B cell (primary cell): ENCODE data around the gene SERGEF. TPM values are rescaled to one million over a fixed set of nuclear protein-coding genes. Genes with fewer than 3 reads are reported as not detected.

Experiments
- ATAC-seq: fragments of 200-7000 bp; cut with Tn5 transposase; one replicate; pipeline ENCODE4 v1.10.0; 2021; ENCODE audit warnings: low read depth, mild to moderate bottlenecking, moderate number of reproducible peaks, moderate library complexity
- CTCF ChIA-PET: fragments of 350-600 bp; sonication (Branson Sonifier 250); formaldehyde crosslinking; loops from one replicate; lab custom pipeline; 2021; ENCODE audit warnings: antibody characterized with exemption, inconsistent platforms; lab: Charles Lee
- POLR2A ChIA-PET: fragments of 350-600 bp; sonication (Branson Sonifier 250); formaldehyde crosslinking; loops from one replicate; lab custom pipeline; 2021; ENCODE audit warnings: antibody characterized with exemption; lab: Charles Lee
- DNase-seq: peaks from one replicate; pipeline ENCODE4 v3.0.0; 2013
- H2AFZ ChIP-seq: 2 replicates; pipeline ENCODE4 v1.6.1; 2012; ENCODE audit warnings: mild to moderate bottlenecking, low read depth, low read length; ENCODE audit not compliant: insufficient read depth, poor library complexity, severe bottlenecking
- H3K27ac ChIP-seq, 2 donors: 1 replicate in 1 of 2; 2 replicates in 1 of 2; pipeline ENCODE4 v1.5.1; 2012 to 2013; ENCODE audit warnings: low read length in 2 of 2, mild to moderate bottlenecking in 2 of 2, moderate library complexity in 1 of 2
- H3K27me3 ChIP-seq, 4 experiments: fragments of 200-600 bp in 1 of 4; sonication (generic) in 1 of 4; replicated peaks in 1 of 4; 1 replicate in 2 of 4; 2 replicates in 2 of 4; pipeline versions ENCODE4 v1.6.1 to v1.7.0; 2013 to 2016; ENCODE audit warnings: low read length in 3 of 4, mild to moderate bottlenecking in 2 of 4, mixed read lengths in 1 of 4, moderate library complexity in 1 of 4; ENCODE audit not compliant: insufficient read depth in 4 of 4, control insufficient read depth in 3 of 4; ENCODE audit errors: control extremely low read depth in 1 of 4
- H3K36me3 ChIP-seq, 2 experiments: replicated peaks in 1 of 2; 1 replicate in 1 of 2; 2 replicates in 1 of 2; pipeline versions ENCODE4 v1.6.1 to v1.7.1; 2013; ENCODE audit warnings: low read length in 1 of 2; ENCODE audit not compliant: insufficient read depth in 2 of 2, control insufficient read depth in 1 of 2; ENCODE audit errors: control extremely low read depth in 1 of 2, extremely low read depth in 1 of 2
- H3K4me1 ChIP-seq, 2 donors: fragments of 200-600 bp in 1 of 2; sonication (generic) in 1 of 2; 1 replicate in 1 of 2; 2 replicates in 1 of 2; pipeline versions ENCODE4 v1.5.1 to v1.6.1; 2013 to 2017; ENCODE audit warnings: low read length in 2 of 2; ENCODE audit not compliant: control insufficient read depth in 2 of 2, insufficient read depth in 2 of 2
- H3K4me2 ChIP-seq: replicated peaks from 2 replicates; pipeline ENCODE3; 2012; ENCODE audit warnings: mild to moderate bottlenecking, low read depth, low read length; ENCODE audit not compliant: poor library complexity, severe bottlenecking
- H3K4me3 ChIP-seq, 5 experiments: fragments of 200-600 bp in 1 of 5; sonication (generic) in 1 of 5; 1 replicate in 3 of 5; 2 replicates in 2 of 5; pipeline versions ENCODE4 v1.5.1 to v1.7.0; 2011 to 2016; ENCODE audit warnings: low read length in 4 of 5, mild to moderate bottlenecking in 4 of 5, low read depth in 2 of 5, control low read depth in 1 of 5, moderate library complexity in 1 of 5; ENCODE audit not compliant: insufficient read depth in 1 of 5; ENCODE audit errors: control extremely low read depth in 1 of 5, extremely low read depth in 1 of 5
- H3K79me2 ChIP-seq: fragments of 200-600 bp; sonication (generic); one replicate; pipeline ENCODE4 v1.6.0; 2016; ENCODE audit warnings: low read length; ENCODE audit not compliant: control insufficient read depth, insufficient read depth
- H3K9ac ChIP-seq: fragments of 200-600 bp; sonication (generic); 2 replicates; pipeline ENCODE4 v1.6.1; 2017; ENCODE audit warnings: mild to moderate bottlenecking, low read length, moderate library complexity
- H3K9me3 ChIP-seq, 3 donors: one replicate each; pipeline versions ENCODE4 v1.6.1 to v1.7.1; 2013; ENCODE audit warnings: low read length in 2 of 3; ENCODE audit not compliant: control insufficient read depth in 2 of 3, insufficient read depth in 1 of 3; ENCODE audit errors: control extremely low read depth in 1 of 3
- H4K20me1 ChIP-seq: 2 replicates; pipeline ENCODE4 v1.6.0; 2012; ENCODE audit warnings: mild to moderate bottlenecking, low read length; ENCODE audit not compliant: insufficient read depth, control insufficient read depth, poor library complexity, severe bottlenecking
- H3K27ac Mint-ChIP-seq: one replicate; pipeline ENCODE4 v1.8.0; 2021; ENCODE audit warnings: mixed read lengths
- H3K27me3 Mint-ChIP-seq: one replicate; pipeline ENCODE4 v1.8.0; 2021; ENCODE audit warnings: mixed read lengths
- H3K4me1 Mint-ChIP-seq: one replicate; pipeline ENCODE4 v1.8.0; 2021; ENCODE audit warnings: mixed read lengths
- H3K4me3 Mint-ChIP-seq: one replicate; pipeline ENCODE4 v1.8.0; 2021; ENCODE audit warnings: mixed read lengths
- H3K9me3 Mint-ChIP-seq: one replicate; pipeline ENCODE4 v1.8.0; 2022; ENCODE audit warnings: mixed read lengths; ENCODE audit not compliant: insufficient read depth
- CTCF ChIP-seq: fragments of 200-600 bp; IDR thresholded peaks from one replicate; pipeline ENCODE4 v1.8.0; 2022; ENCODE audit warnings: antibody characterized with exemption, mild to moderate bottlenecking
- EZH2 ChIP-seq: IDR thresholded peaks from 2 replicates; pipeline ENCODE4 v1.6.1; 2012; ENCODE audit warnings: borderline replicate concordance, low read depth, mild to moderate bottlenecking, moderate library complexity, low read length; ENCODE audit not compliant: insufficient read depth, poor library complexity, severe bottlenecking
- WGBS: methylation state at CpG from one replicate; pipeline ENCODE4 v1.1.5; 2013; ENCODE audit warnings: missing lambda C conversion rate; ENCODE audit not compliant: insufficient coverage; 5-methylcytosine and 5-hydroxymethylcytosine counted together
- intact Hi-C: fragments of 100-400 bp; cut with micrococcal nuclease; formaldehyde crosslinking; loops from one replicate; pipeline ENCODE4 v1.10.0; 2022
- polyA plus RNA-seq: library from polyadenylated mRNA; depleted of rRNA; stranded (reverse); fragments of >200 nt; gene quantifications from 2 replicates; pipeline ENCODE4 v1.2.3, GENCODE V29; 2012
- total RNA-seq, 2 donors: library from RNA; stranded (reverse); fragments of 120-200 nt in 1 of 2; gene quantifications; 1 replicate in 1 of 2; 2 replicates in 1 of 2; pipeline versions ENCODE4 v1.2.3 to v1.2.4, GENCODE V29; 2013 to 2022

Gene SERGEF
- total and polyA plus RNA-seq, 2 donors (not counting 1 experiment from before 2014, with no cell fraction given): 24.2 to 54.3 TPM

DNA sequence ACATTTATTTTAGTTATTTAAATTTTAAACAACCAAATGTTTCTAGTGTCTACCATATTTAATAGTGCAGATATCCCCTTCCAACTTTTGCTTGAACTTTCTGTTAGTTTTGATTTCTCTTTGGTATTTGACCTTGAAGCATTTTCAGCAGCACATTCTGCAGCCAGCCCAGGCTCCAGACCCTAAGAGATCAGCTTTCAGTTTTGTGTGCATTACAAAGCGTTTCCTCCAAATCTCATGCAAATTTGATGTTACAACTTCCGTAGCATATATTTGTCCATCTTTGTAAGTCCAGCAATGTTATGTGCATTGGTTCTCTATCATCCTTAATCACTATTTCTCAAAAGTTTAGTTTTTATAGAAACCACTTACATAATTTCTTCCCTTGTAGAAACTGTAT is 14.6 kb upstream of the SERGEF start:
- H3K27ac ChIP-seq: no peak overlapping the region
- no peaks in the 10 kb centered on the region for H3K27me3 ChIP-seq
- no peaks in the 10 kb centered on the region for H3K36me3 ChIP-seq
- intact Hi-C loops: no loop called here
- no peaks in the 10 kb centered on the region for H4K20me1 ChIP-seq
- H3K79me2 ChIP-seq: no peaks in the 10 kb centered on the region
- H3K4me2 ChIP-seq: no peak overlapping the region
- no peaks in the 10 kb centered on the region for H3K4me1 ChIP-seq
- DNase-seq (no peak), ATAC-seq (no peak)
- Mint-ChIP-seq H3K9me3 (no peaks in the 10 kb centered on the region), H3K4me1 (no peaks in the 10 kb centered on the region), H3K27me3 (no peaks in the 10 kb centered on the region), H3K27ac (no peak overlapping the region), H3K4me3 (no peak overlapping the region)
- H2AFZ ChIP-seq: no peak overlapping the region
- no peak overlapping the region for H3K9ac ChIP-seq
- CTCF ChIA-PET: no interaction called here
- H3K4me3 ChIP-seq: no peak overlapping the region
- POLR2A ChIA-PET: no interaction called here
- no peak for TF ChIP-seq EZH2
- no peak for TF ChIP-seq CTCF
- 93% methylated on average over 2 of the region's 2 CpGs for WGBS
- no peaks in the 10 kb centered on the region for H3K9me3 ChIP-seq

DNA sequence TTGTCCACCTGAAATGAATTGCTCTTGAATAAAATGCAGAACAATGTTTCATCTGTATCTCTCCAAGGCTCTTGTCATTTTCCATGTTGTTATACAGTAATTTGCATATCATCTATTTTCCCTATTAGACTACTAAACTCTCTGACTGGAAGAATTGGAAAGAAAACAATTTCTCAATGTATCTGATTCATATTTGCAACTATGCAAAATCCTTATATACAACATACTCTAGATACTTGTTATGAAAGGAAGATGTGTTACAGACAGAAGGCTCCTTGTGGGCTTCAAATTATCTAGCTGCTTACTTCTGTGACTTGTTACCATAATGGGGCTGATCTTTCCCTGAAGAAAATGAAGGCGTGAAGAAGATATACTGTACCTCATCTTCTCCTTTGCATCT is 9.6 kb upstream of the SERGEF start:
- no peaks in the 10 kb centered on the region for H3K36me3 ChIP-seq
- no CpG with 5 or more reads among the region's 1 CpG for WGBS
- Mint-ChIP-seq H3K4me3 (no peak overlapping the region), H3K27ac (no peak overlapping the region), H3K4me1 (no peaks in the 10 kb centered on the region), H3K9me3 (no peaks in the 10 kb centered on the region), H3K27me3 (no peaks in the 10 kb centered on the region)
- DNase-seq (no peak), ATAC-seq (no peak)
- CTCF ChIA-PET: no interaction called here
- H3K79me2 ChIP-seq: no peaks in the 10 kb centered on the region
- no peaks in the 10 kb centered on the region for H4K20me1 ChIP-seq
- H3K4me2 ChIP-seq: no peak overlapping the region
- POLR2A ChIA-PET: no interaction called here
- H3K27ac ChIP-seq: no peak overlapping the region
- no peaks in the 10 kb centered on the region for H3K4me1 ChIP-seq
- H2AFZ ChIP-seq: no peak overlapping the region
- TF ChIP-seq CTCF (no peak), EZH2 (no peak)
- H3K9ac ChIP-seq: no peak overlapping the region
- H3K9me3 ChIP-seq: no peaks in the 10 kb centered on the region
- H3K27me3 ChIP-seq: no peaks in the 10 kb centered on the region
- no peak overlapping the region for H3K4me3 ChIP-seq
- intact Hi-C loops: no loop called here
